Mononuclear cell (primary cell): ENCODE measurements around the gene SLC25A30. TPM values are rescaled to one million over a fixed set of nuclear protein-coding genes. Genes with fewer than 3 reads are reported as not detected.
"Not testable (repeated sequence)": the region's sequence is repeated elsewhere in the genome, so short reads cannot be mapped to it uniquely, and the experiment has no call there.

Experiments used
- H3K27me3 ChIP-seq: 2 replicates; pipeline ENCODE4 v1.6.0; 2011; ENCODE audit warnings: low read length, control low read depth; ENCODE audit not compliant: insufficient read depth
- H3K4me1 ChIP-seq: 2 replicates; pipeline ENCODE4 v1.5.1; 2011; ENCODE audit warnings: mild to moderate bottlenecking, low read length, control low read depth; ENCODE audit not compliant: insufficient read depth
- H3K4me3 ChIP-seq: 2 replicates; pipeline ENCODE4 v1.5.1; 2011; ENCODE audit warnings: mild to moderate bottlenecking, low read length, moderate library complexity
- H3K9me3 ChIP-seq: 2 replicates; pipeline ENCODE4 v1.5.1; 2011; ENCODE audit warnings: low read depth, mild to moderate bottlenecking, control low read depth, low read length
- total RNA-seq: library from RNA; depleted of rRNA; stranded (reverse); fragments of >200 nt; gene quantifications from one replicate; pipeline ENCODE4 v1.2.3, GENCODE V29; 2012

Gene SLC25A30
- total RNA-seq, 1 donor: 23.7 TPM

GRCh38 chr13:45390348-45390747 lies 27.8 kb downstream of the SLC25A30 start:
- not testable (repeated sequence) for H3K4me3 ChIP-seq, H3K4me1 ChIP-seq, H3K27me3 ChIP-seq, H3K9me3 ChIP-seq

- Histone ChIP-seq H3K27me3 (no peaks in the 10 kb centered on the region), H3K9me3 (no peaks in the 10 kb centered on the region), H3K4me3 (no peak overlapping the region), H3K4me1 (no peaks in the 10 kb centered on the region)
These were observed 29.5 kb downstream of the SLC25A30 start for GRCh38 chr13:45388664-45389063.

DNA sequence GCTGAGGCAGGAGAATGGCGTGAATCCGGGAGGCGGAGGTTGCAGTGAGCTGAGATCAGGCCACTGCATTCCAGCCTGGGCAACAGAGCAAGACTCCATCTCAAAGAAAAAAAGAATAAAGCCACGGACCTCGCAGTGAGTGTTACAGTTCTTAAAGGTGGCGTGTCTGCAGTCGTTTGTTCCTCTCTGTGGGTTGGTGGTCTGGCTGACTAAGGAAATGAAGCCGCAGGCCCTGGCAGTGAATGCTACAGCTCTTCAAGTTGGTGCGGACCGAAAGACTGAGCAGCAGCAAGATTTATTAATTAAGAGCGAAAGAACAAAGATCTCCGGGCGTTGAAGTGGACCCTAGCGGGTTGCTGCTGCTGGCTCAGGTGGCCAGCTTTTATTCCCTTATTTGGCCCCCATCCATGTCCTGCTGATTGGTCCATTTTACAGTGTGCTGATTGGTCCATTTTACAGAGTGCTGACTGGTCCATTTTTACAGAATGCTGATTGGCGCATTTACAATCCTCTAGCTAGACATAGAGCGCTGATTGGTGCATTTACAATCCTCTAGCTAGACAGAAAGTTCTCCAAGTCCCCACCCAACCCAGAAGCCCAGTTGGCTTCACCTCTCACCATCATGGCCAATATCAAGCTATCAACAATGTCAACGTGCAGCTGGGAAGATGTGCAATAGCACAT lies 31.1 kb downstream of the SLC25A30 start:
- not testable (repeated sequence) for H3K4me3 ChIP-seq, H3K4me1 ChIP-seq, H3K9me3 ChIP-seq, H3K27me3 ChIP-seq

GRCh38 chr13:45385907-45386553 lies 32.1 kb downstream of the SLC25A30 start:
- H3K27me3 ChIP-seq: no peaks in the 10 kb centered on the region
- H3K4me3 ChIP-seq: no peak overlapping the region
- H3K9me3 ChIP-seq: no peaks in the 10 kb centered on the region
- no peaks in the 10 kb centered on the region for H3K4me1 ChIP-seq

GRCh38 chr13:45385320-45385719 lies 32.9 kb downstream of the SLC25A30 start:
- no peaks in the 10 kb centered on the region for H3K4me1 ChIP-seq
- no peaks in the 10 kb centered on the region for H3K27me3 ChIP-seq
- H3K4me3 ChIP-seq: no peak overlapping the region
- H3K9me3 ChIP-seq: no peaks in the 10 kb centered on the region

DNA sequence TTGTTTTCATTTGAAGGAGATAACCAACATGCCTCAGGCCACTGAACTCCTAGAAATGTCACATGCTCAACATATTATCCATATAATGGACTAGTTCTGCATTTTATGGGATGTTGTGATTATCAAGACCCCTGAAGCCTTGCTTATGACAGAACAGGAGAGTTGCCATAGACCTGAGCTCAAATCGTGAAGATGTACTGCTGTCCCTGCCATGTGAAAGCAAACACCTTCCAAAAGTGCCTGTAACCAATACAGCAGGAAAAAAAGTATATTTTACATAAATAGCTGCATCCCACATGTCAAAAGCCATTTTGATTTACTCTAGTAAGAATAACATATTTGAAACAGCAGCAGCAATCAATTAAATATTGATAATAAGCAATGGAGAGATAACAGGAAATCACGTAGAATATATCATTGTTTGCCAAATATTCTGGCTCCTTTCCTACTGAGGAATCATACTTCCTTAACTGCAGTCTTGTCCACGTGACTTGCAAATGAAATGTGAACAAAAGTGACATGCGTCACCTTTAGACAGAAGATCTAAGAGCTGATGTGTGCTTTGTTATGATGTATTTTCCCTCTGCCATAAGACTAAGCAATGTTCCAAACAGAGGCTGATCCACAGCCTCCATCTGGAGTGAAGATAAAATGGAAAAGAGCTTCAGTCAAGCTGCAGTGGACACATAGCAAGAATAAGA lies 33.5 kb downstream of the SLC25A30 start:
- no peaks in the 10 kb centered on the region for H3K27me3 ChIP-seq
- H3K4me3 ChIP-seq: no peak overlapping the region
- H3K4me1 ChIP-seq: no peaks in the 10 kb centered on the region
- no peaks in the 10 kb centered on the region for H3K9me3 ChIP-seq

DNA sequence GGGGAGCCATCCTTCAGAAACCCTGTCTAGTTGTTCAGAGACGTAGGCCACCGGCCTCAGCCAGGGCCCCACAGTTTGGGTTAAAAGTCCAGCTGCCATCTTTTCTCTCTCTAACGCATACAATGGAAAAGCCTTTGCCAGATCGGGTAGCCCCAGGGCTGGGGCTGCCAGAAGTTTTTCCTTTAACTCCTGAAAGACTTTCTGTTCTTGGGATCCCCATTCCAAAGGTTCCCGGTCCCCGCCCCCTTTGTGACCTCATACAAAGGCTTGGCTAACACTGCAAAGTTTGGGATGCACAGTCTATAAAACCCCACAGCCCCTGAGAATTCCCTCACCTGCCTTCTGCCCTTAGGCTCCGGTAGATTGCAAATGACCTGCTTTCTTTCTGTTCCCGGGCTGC lies 35.4 kb downstream of the SLC25A30 start:
- not testable (repeated sequence) for H3K9me3 ChIP-seq, H3K4me3 ChIP-seq, H3K27me3 ChIP-seq, H3K4me1 ChIP-seq

DNA sequence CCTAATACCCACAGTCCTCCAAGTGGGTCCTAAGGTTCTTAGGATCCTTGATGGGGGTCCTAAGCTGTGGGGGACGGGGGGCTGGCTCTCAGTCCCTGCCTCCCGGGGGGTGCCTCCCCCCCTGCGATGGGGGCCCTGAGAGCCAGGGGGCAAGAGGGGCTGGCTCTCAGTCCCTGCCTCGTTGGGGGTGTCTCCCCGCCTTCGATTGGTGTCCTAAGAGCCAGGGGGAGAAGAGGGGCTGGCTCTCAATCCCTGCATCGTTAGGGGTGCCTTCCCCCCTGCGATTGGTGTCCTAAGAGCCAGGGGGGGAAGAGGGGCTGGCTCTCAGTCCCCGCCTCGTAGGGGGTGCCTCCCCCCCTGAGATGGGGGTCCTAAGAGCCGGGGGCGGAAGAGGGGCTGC lies 37.0 kb downstream of the SLC25A30 start:
- no peaks in the 10 kb centered on the region for H3K9me3 ChIP-seq
- no peaks in the 10 kb centered on the region for H3K4me1 ChIP-seq
- no peak overlapping the region for H3K4me3 ChIP-seq
- H3K27me3 ChIP-seq: no peaks in the 10 kb centered on the region

DNA sequence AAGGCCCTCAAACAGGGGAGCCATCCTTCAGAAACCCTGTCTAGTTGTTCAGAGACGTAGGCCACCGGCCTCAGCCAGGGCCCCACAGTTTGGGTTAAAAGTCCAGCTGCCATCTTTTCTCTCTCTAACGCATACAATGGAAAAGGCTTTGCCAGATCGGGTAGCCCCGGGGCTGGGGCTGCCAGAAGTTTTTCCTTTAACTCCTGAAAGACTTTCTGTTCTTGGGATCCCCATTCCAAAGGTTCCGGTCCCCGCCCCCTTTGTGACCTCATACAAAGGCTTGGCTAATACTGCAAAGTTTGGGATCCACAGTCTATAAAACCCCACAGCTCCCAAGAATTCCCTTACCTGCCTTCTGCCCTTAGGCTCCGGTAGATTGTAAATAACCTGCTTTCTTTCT lies 37.5 kb downstream of the SLC25A30 start:
- not testable (repeated sequence) for H3K9me3 ChIP-seq, H3K4me1 ChIP-seq, H3K27me3 ChIP-seq

GRCh38 chr13:45379516-45379915 lies 38.7 kb downstream of the SLC25A30 start:
- H3K4me3 ChIP-seq, H3K9me3 ChIP-seq, H3K4me1 ChIP-seq, H3K27me3 ChIP-seq: not testable (repeated sequence)

More for the DNA sequence above, 37.5 kb downstream of the SLC25A30 start:
- not testable (repeated sequence) for H3K4me3 ChIP-seq

- H3K27me3 ChIP-seq, H3K9me3 ChIP-seq, H3K4me3 ChIP-seq, H3K4me1 ChIP-seq: not testable (repeated sequence)
These were observed 39.4 kb downstream of the SLC25A30 start for GRCh38 chr13:45378786-45379185.

DNA sequence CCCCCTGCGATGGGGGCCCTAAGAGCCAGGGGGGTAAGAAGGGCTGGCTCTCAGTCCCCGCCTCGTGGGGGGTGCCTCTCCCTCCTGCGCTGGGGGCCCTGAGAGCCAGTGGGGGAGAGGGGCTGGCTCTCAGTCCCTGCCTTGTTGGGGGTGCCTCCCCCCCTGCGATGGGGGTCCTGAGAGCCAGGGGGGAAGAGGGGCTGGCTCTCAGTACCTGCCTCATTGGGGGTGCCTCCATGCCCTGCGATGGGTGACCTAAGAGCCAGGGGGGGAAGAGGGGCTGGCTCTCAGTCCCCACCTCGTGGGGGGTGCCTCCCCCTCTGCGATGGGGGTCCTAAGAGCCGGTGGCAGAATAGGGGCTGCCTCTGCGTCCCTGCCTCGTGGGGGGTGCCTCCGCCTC lies 40.9 kb downstream of the SLC25A30 start:
- H3K9me3 ChIP-seq, H3K4me3 ChIP-seq, H3K27me3 ChIP-seq, H3K4me1 ChIP-seq: not testable (repeated sequence)

- not testable (repeated sequence) for H3K4me3 ChIP-seq, H3K4me1 ChIP-seq, H3K9me3 ChIP-seq, H3K27me3 ChIP-seq
These were observed 41.5 kb downstream of the SLC25A30 start for GRCh38 chr13:45376651-45377050.

- no peaks in the 10 kb centered on the region for H3K27me3 ChIP-seq
- no peak overlapping the region for H3K4me3 ChIP-seq
- H3K9me3 ChIP-seq: no peaks in the 10 kb centered on the region
- H3K4me1 ChIP-seq: peaks cover 6% of the 10 kb centered on the region
These were observed 43.3 kb downstream of the SLC25A30 start for GRCh38 chr13:45374917-45375316.

- no peaks in the 10 kb centered on the region for H3K9me3 ChIP-seq
- H3K27me3 ChIP-seq: no peaks in the 10 kb centered on the region
- peaks cover 11% of the 10 kb centered on the region for H3K4me1 ChIP-seq
- no peak overlapping the region for H3K4me3 ChIP-seq
These were observed 45.0 kb downstream of the SLC25A30 start for GRCh38 chr13:45373162-45373547.
